GM18517 (cell line): Measurements from ENCODE around the gene MEG3.

ENCODE experiments used
- ATAC-seq: cut with Tn5 transposase; IDR thresholded peaks from one replicate; pipeline ENCODE4 v1.9.1; 2021; ENCODE audit warnings: mild to moderate bottlenecking, moderate library complexity; ENCODE audit not compliant: unreplicated experiment

Gene MEG3

DNA sequence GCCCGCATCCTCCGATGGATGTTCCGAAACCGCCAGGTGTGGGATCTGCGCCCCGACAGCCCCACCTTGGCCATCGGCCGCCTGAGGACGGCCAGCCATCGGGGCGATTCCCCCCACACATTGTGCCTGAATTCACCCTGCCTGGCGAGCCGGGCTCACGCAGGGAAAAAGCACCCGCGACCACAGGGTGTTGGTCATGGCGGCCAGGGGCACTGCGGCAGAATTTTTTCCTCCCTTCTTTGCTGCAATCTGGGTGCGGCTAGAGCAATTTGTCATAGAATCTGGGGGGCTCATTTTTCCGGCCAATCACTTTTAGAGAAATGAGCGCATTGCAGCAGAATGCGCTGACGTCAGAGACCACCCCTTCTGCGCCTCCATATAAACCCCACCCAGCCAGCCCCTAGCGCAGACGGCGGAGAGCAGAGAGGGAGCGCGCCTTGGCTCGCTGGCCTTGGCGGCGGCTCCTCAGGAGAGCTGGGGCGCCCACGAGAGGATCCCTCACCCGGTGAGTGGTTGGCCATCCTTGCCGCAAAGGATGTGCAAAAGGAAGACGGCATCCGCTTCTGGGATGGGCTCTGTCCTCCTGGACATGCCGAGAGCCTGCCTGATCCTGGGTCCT lies at the start of gene MEG3:
Gene MEG3 (plus strand): TSS at position 406 of the 619 bp plus-strand sequence.
- no peak for ATAC-seq

DNA sequence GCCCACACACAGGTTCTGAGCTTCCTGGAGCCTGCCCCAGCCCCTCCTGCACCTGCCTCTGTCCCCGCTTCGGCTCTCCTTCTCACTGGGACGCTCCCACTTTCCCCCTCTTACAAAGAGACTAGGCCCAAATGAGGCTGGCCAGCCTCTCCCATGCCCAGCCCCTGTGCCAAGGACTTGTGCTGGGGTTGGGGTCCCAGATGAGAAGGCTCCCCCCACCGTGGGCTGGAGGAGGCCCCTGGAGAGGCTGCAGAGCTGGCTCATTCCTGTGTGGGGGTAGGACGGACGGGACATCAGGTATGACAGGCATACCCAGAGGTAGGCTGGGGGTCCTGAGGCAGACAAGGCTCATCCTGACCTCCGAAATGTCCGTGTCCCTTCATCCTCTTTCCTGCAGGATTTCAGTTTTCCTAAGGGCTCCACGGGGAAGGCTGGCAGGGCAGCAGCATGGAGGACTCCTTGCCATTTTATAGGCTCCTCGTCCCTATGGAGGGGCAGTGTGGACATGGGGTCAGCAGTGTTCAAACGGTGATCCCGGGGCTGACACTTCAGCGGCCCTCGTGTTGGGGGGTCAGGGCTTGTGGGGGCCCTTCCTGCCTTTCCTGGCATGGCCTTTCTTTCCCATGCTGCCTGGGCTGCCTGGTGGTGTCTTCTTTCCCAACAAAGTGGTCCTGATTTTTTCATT lies 49.1 kb upstream of the MEG3 start:
- no peak for ATAC-seq

- ATAC-seq = no peak
Observed at GRCh38 chr14:100777366-100777817, 48.5 kb upstream of the MEG3 start.

- no peak for ATAC-seq
Observed at GRCh38 chr14:100777818-100778525, 47.9 kb upstream of the MEG3 start.

- no peak for ATAC-seq
Observed at GRCh38 chr14:100778526-100778882, 47.4 kb upstream of the MEG3 start.

DNA sequence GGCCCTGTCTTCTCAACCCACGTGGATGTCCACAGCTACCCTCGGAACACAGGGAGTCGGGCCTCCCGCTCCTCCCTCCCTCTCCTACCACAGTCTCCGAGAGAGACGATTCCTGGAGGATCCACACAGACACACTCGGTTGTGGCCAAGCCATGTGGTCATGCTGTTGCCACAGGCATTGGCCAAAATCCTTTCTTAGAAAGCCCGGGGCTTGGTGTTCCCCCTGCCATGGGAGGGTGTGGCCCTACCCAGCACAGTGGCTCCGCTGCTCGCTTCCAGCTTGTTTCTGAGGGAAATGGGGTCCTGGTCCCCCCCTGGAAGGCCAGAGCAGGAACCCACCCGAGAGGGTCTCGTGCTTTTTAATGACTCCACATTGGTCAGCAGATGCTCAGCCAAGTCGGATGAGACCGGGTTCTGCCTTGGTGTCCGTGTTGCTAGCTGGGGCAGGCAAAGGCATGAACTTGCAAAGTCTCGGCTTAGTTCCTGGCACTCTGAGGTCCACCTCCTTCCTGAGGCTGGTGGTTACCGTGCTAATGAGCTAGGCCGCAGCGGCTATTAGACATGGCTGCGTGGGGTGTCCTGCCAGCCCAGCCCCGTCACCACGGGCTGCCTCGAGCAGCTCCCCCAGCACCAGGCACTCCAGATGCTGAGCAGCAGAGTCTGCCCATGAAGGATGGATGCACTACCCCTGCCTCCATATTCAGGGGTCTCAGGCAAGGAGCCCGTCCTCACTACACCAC lies 46.8 kb upstream of the MEG3 start:
- no peak for ATAC-seq

DNA sequence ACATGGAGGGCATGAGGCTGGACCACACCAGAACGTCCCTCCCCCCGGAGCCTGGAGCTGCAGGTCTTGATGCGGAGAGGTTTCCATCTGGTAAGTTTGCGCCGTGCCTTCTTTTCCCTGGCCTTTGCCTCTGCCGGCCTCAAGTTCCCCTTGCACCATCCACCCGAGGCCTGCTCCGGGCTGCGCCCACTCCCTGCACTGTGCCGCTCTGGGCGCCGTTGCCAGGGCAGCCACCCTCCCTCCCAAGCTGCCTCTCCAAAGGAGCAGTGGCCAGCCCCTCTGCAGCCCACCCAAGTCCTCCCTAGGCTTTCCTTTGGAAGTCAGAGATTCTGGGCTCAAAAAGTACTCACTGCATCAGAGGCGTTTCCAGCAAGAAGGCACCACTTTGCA lies 46.2 kb upstream of the MEG3 start:
- no peak for ATAC-seq

GRCh38 chr14:100780246-100780645 lies 45.7 kb upstream of the MEG3 start:
- ATAC-seq = no peak

DNA sequence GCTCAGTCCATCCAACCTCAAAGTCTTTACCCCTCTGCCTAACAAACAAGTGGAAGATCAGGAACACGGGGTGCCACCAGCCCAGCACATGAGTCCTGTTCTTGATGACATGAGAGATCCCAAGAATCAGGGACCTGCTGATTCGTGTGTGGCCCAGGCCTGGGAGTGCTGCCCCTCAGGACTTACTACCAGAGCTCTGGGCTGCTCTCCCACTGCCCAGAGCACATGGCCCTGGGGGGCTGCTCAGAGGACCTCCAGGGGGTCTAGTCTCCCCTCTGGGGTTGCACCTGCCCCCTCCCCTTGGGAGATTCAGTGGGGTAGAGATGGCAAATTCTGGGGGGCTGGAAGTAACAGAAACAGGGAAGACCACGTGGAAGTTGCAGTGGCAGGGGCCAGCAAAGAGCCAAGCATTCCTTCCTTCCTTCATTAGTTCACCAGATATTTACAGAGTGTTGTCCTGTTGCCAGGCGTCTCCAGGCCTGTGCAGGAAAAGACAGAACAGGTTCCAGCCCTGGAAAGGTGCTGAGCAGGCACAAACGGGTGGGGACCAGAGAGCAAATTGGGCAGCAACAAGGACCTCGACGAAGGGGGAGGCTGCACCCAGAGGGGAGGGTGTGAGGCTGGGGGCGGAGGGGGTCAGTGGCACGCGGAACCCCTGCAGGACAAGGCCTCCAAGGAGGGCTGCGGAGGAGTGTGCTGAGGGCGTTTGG lies 45.1 kb upstream of the MEG3 start:
- no peak for ATAC-seq

GRCh38 chr14:100781952-100782351 lies 44.0 kb upstream of the MEG3 start:
- ATAC-seq = no peak

DNA sequence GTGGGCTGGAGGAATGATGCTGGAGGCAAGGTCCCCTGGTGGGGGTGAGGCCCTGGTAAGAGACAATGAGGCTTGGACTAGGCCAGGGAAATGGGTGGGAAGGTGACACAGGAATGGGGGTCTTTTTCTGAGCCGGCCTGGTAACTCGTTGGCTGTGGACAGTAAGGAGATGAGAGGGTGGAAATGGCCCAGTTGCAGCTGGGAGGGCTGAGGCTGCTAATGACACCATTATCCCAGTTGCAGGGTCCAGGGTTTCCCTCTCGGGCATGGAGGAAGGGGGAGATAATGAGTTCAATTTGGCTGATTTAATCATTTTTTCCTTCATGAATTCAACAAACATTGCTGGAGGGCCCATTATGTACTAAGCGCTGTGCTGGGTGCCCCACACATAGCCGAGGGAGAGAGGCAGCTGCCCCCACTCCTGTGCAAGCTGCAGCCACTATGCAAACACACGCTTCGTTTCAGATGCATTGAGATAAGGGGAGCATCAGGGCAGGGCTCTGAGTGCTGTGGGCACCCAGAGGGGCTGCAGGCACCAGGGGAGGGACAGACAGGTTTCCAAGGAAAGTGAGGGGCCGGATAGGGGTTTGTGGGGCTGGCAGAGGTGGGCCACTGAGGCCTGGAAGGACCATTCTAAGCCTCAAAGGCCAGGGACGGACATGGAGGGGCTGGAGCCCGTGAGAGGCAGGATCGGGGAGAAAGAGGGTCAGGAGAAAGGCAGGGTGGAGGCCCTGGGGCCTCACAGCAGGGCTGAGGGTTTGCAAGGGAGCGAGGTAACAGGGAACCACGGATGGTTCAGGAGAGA lies 43.2 kb upstream of the MEG3 start:
- ATAC-seq = no peak

- no peak for ATAC-seq
Observed at GRCh38 chr14:100783630-100784370, 42.1 kb upstream of the MEG3 start.

DNA sequence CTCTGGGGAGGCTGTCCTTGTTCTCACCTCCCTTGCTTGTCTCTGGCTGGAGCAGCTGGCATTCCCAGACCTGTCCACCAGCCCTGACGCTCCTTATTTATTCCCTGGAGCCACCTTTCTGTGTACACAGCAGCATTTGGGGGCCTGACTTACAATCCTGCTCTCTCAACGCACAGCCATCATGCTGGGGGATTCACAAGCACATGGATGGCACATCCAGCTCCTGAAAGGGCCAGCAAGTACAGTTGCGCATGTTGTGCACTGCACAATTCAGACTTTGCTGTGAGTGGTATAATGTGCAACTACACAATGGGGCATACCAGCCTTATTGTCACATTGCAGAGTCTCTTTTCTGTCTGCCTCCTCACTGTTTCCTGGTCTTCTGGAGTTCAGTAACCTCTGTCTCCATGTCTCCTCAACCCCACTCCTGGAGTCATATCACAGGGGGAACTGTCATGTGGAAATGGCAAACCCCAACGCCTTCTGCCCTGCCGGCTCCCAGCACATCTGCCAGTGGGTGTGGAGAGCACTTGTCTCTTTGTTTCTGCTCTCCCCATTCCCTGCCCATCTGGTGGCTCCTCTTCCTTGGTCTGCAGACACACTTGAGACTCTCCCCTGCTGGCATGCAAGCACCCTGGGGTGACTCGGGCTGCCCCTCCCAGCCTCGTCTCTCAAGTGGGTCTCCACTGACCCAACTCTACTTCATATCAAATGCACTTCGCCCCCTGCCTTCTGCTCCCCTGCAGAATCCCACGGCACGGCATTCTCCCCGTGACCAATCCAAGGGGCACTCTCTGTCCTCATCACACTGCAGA lies 41.2 kb upstream of the MEG3 start:
- ATAC-seq = no peak

GRCh38 chr14:100785338-100785615 lies 40.6 kb upstream of the MEG3 start:
- ATAC-seq = no peak

GRCh38 chr14:100785626-100786025 lies 40.3 kb upstream of the MEG3 start:
- ATAC-seq = no peak

DNA sequence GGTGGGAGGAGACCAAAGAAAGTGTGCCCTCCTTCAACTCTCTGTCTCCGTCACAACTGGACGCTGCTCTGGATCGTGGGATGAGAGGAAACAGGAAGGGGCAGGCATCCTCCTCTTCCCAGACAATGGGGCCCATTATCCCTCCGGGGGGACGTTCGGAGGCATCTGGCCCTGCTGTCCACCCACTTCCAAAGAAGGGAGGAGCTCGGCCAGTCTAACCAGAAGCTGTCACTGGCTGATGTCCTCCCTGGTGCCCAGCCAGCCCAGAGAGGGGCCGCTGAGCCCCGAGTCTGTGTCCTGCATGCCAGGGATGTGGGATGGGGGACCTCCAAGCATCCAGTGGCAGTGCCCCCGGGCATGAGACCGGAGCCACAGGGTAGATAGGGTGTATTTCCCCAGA lies 39.8 kb upstream of the MEG3 start:
- no peak for ATAC-seq

- ATAC-seq = no peak
Observed at GRCh38 chr14:100786576-100787219, 39.2 kb upstream of the MEG3 start.

GRCh38 chr14:100787659-100788058 lies 38.3 kb upstream of the MEG3 start:
- no peak for ATAC-seq
